TTC549 (cell line): ENCODE measurements around the gene CPOX.
"Not testable (repeated sequence)": the region's sequence is repeated elsewhere in the genome, so short reads cannot be mapped to it uniquely, and the experiment has no call there.

ENCODE experiments used
- FAIRE-seq: peaks from 2 replicates; lab custom pipeline; 2012; peaks lifted over from hg19 to GRCh38; lab: Jason Lieb, UNC

The CPOX gene

DNA sequence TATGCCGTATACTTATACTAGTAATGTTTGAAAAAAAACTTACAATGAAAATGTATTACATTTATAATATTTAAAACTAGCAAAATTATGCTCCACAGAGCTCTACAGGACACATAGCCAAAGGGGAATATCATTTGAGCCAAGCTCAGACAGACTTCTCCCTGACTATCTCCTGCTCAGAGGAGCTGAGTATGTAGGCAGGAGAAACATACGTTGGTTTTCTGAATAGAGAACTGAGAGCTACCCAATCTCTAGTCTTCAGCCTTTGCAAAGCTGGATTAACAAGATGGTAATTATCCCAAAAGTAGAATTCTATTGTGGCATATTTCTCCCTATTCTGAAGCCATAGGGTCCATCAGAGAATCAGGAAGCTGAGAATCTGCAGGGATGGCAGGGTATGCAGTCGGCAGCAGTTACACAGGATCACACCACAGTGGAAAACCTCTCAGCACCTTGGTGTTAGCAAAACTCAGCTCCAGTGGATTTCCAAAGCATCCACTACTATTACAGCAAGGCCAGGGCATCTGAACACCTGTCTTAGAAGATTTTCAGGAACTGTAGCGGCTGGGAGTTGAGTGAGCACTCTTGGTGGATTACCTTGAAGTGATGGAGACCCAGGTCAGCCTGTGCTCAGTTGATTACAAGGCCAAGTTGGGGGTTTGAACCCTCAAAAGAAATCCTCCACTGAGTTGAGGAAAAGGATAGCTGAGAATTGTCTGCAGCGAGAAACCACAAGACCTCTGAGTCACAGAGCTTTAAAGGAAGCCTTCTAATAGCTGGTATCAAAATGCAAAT, 31.5 kb downstream of the CPOX start:
- FAIRE-seq: no peak

DNA sequence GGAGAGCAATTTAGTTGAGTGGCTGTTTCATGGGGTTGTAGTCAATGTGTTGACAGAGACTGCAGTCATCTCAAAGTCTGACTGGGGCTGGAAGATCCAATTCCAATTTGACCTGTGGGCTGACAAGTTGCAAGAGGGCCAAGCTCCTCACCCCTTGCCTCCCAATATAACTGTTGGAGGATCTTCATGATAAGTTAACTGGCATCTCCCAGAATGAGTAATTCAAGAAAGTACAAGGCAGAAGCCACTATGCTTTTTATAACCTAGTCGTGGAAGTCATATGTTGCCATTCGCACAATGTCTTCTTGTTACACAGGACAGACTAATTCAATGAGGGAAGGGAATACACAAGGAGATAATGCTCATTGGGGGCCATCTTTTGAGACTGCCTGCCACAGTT, 32.5 kb downstream of the CPOX start:
- FAIRE-seq: no peak

DNA sequence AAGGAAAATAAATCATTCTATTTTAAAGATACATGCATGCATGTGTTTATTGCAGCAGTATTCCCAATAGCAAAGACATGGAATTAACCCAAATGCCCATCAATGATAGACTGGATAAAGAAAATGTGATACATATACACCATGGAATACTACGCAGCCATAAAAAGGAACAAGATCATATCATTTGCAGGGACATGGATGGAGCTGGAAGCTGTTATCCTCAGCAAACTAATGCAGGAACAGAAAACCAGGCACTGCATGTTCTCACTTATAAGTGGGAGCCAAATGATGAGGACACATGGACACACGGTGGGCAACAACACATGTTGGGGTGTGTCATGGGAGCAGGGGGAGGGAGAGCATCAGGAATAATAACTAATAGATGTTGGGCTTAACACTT, 33.6 kb downstream of the CPOX start:
- not testable (repeated sequence) for FAIRE-seq

DNA sequence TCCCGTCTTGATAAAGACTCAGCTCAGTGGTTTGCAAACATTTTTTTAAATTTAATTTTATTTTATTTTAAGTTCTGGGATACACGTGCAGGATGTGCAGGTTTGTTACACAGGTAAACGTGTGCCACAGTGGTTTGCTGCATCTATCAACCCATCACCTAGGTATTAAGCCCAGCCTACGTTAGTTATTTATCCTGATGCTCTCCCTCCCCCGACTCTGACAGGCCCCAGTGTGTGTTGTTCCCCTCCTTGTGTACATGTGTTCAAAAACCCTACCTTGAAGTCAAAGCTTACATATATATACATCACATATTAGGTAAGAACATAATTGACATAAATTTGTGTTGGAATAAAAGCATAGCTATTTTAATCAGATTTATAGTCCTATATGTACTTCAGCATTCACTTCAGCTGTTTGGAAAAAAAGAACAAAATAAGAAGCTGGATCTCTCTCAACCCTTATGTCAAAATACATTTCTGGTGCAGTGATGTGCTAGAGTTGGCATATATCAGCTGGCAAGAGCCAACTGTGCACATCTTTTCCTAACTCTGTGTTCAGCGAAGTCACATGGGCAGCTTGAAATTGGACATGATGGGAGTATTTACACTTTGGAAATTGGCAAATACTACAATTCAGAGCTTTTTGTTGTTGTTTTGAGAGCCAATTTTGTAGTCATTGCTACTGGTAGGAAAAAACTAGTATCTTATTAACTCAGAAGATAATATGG, 35.1 kb downstream of the CPOX start:
- FAIRE-seq: no peak

DNA sequence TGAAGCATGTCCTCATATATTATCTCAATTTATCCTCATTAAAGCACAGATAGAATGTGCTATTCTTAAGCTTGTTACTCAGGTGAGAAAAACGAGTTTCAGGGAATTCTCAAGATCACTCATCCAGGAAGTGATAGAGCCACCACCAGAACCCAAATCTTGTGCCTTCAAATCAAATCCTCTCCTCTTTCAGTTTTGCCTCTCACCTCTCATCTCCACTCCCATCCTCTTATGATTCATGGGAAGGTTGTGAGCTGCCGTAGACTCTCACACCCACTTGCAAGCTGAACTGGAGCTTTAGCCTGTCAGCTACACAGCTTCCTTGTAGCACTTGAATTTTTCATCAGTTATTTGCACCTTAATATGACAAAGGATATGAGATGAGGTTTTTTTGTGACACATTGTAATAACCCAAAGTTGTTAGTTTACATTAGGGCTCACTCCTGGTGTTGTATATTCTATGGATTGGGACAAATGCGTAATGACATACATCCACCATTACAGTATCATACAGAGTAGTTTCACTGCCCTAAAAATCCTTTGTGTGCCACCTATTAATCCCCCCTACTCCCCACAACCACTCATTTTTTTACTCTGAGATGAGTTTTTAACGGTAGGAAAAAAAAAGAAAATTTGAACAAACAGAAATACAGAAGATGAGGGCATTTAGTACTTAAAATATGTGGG, 35.9 kb downstream of the CPOX start:
- FAIRE-seq: no peak

DNA sequence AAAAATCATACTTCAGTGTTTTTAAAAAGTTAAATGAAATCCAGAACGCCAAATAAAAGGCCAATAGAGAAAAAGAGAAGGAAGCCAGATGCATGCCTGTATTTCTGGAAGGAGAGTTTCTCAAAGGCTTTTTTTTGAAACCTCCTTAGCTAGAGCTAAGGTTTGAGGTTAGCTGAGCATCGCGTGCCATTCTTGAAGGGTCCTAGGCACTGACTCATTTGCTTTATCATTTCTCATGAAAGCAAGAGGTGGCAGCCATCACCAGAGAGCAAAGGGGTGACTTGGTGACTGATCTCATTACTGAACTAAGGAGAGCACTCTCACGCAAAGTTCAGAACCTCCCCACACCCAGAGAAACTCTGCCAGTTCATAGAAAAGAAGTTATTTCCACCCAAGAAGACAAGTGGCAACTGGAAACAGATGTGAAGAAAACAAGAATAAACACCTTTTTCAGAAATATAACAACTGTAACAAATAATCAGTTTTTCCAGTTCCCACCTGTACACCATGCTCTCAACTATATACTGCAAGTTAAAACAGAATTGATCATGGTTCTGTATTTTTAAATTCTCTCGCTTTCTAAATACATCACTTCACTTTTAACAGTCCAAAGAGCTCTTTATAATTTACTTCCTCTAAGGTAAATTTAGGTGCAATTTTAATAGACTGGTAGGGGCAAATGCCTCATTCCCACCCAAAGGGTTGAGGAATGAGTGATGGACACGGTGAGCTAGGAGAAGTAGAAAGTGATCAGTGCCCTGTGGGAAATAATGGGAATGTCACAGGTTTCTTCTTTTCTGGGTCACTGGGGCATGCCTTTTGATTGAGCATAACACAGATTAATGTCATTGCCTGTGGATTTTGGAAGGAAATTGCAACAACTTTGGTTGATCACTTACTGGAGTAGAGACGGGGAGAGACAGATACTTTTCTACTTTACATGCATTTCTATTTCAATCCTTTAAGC, 37.0 kb downstream of the CPOX start:
- FAIRE-seq: no peak

DNA sequence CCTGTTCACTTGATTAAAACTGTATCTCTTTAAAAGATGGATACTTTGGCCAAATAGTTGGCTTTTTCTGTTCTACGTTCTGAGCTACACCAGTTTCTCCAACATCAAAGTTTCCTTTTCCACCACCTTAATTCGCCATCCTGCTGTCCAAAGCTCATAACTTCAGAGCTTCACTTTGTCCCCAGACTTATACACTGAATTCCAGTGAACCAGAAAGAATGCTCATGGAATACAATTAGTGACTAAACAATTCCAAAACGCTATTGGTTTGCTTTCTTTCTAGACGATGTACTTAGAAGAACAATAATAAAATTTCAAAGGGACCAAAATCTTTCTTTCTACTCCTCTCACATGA, 38.4 kb downstream of the CPOX start:
- no peak for FAIRE-seq

DNA sequence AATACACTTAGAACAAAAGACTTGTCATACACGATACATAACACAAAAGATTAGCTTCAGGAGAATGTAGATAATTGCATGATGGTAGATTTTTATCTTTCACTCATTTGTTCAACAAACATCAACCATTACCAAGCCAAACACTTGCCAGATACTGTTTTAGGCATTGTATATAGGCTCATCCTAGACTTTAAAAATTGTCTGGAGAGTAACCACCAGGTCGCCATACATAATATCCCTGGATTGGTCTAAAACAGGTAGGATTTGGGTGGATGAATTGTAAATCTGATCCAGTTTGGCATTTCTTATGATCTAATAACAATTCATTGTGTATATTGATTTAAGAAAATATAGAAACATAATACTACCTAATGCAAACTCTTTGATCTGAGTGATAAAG, 38.8 kb downstream of the CPOX start:
- FAIRE-seq: no peak

DNA sequence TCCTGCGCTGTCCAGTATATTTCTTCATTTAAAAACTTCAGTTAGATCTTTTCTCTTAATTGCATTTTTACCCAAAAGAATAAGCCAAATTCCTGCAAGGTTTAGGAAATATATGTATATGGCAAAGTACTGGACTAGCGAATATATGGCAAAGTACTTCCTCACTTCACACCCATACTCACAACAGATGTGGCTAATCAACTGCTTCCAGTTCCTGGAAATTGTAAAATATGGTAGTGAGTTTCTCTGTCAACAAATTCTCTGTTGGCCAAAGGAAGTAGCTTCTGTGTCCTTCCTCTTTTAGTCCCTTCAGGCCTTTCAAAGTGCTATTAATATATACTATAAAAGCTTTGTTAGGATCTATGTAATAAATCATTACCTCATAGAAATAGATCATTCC, 39.7 kb downstream of the CPOX start:
- no peak for FAIRE-seq

DNA sequence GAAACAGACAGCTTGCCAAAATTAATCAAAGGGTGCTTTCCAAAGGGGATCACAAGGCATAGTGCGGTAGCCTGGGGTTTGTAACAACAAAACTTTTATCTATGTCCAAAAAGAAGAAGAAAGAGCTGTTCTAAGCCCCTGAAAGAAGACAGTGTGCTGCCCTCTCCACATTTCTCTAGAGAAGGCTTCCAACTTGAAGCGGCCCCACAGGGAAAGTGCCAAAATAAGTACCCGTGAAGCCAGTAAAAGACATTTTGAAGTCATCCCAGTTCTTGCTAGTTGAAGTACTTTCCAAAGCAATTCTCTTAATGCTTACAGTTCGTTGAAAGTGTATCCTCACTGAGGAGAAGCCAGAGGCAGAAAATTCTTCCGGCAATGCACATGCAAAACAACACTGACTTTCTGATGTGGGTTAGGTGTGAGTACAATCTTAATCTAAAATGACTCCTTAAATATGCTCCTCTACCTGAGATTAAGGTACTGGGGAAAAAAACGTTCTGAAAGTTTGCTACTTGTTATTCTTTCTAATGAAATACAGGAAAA, 40.3 kb downstream of the CPOX start:
- no peak for FAIRE-seq

DNA sequence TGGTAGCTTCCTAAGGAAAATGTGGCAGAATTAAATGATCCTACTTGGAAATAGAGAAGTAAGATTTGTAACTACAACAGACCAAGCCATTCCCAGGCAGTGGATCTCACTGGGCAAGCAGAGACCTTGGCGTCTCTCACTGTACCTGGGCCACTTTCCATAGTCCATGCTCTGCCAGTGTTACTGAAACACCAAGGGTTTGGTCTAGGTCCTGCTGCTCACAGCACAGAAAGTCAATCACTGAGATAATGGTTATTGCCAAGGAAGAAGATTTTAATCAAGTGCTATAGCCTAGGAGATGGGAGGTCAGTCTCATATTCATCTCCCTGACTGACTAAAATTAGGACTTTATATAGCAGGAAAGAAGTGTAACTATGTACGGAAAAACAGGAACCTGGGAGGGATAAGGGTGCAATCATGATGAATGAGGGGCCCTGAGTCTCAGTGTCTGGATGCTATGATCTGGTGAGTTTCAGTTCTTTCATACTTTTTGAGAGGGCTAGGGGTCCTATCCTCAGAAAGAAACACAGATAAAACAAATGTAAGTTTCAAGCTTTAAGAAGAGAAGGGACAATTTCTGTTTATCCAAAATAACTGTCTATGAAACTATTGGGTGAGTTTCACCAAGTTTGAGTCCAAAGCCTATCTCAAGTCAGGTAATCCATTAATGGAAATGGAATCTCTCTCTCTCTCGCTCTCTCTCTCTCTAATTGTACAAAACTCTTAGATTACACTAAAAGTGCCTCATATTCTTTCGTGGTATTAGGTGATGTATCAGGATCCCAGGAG, 41.0 kb downstream of the CPOX start:
- no peak for FAIRE-seq

DNA sequence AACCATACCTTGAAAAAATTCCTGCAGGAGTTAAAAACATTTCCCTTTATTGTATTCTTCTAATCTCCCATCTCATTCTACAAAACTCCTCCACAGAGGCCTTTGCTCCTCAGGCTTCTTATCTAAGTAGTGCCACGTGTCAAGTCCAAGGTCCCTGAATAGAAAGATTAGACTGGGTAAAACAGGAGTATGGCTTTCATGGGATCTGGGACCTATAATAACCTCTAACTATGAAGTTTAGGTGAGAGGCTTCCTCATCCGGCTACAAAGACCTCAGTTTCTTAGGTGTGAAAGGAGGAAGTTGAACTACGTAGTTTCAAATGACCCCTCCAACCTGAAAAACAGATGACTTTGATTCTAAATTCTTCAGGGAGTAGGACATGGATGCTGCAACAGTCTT, 41.7 kb downstream of the CPOX start:
- no peak for FAIRE-seq

DNA sequence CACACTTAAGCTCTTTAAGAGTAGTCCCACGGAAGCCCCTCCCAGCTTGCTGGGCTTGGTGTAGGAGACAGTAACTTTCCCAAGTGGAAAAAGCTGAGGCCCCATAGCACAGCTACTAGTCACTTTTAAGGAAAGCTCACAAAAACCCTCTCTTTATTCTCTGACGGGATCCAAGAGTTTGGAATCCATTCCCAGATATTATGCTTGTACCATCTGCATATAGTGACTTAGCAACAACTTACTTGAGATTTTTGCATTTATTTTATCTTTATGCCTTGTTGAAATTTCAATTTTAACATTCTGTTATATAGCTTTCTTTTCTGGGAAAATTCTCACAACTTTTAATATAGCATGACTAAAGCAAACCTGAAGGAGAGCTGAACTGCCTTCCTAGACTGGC, 42.2 kb downstream of the CPOX start:
- FAIRE-seq: no peak

DNA sequence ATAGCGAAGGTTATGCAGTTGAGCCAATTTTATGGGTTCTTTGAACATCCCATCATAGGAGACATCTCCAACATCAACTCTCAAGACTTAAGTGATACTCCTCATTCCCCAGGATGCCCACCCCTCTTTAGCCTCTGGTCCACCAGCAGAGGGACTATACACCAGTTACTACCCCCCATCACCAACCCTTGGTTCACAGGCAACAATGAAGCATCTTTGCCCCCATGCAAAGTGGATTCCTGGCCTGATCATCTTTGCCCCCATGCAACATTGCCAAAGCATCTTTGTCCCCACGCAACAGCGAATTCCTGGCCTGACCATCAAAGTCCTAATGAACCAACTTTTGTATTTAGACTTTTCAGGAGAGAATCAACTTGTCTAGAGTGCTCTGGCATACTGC, 42.6 kb downstream of the CPOX start:
- FAIRE-seq: no peak

DNA sequence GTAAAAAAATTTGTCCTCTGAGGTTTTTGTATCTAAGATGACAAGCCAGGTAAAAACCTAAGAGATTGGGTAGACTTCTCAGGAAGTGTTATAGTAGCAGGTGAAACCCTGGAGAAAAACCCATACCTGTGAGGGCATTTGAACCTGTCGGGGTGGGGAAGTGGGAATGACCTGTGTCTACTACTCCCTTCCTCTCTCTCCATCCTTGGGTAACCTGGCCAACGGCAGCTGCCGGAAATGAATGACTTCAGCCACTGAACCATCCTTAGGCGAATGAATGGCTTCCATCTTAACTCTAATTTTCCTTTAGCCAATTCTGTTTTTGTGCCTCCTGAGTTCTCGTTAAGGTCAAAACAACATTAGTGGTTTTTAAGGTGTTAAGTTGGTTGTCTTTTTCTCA, 44.9 kb downstream of the CPOX start:
- no peak for FAIRE-seq

DNA sequence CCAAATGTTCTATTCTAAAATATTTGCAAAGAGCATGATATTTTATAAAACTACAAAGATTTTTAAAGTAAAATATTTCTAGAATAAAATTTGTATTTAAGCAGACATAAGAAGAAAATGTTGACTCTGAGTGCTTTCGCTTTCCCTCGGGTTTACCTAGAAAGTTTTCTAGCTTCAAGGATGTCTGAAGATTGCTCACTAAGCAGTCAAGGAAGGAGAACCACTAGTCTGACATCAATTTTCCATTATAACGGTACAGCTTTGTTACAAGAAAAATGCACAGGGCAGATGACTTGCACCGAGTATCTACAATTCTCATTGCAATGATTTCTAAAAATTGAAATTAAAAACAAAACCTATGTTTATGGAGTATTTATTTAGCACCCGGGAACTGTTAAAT, 47.5 kb downstream of the CPOX start:
- no peak for FAIRE-seq

DNA sequence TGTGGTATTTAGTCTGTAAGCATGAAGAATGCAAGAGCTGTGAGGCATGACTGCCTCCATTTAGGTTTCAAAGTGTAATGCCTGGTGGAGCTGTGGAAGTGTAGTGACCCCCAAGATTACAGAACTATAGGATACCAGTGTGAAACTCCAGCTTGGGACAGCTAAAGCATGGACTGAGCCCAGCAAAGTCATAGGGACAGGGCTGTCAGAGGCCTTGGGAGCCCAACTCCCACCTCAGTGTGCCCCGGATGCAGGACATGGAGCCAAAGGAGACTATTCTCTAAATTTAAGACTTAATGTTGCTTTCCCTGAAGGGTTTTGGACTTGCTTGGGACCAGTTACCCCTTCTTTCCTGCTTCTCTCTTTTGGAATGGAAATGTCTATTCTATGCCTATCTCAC, 50.8 kb downstream of the CPOX start:
- FAIRE-seq: no peak

DNA sequence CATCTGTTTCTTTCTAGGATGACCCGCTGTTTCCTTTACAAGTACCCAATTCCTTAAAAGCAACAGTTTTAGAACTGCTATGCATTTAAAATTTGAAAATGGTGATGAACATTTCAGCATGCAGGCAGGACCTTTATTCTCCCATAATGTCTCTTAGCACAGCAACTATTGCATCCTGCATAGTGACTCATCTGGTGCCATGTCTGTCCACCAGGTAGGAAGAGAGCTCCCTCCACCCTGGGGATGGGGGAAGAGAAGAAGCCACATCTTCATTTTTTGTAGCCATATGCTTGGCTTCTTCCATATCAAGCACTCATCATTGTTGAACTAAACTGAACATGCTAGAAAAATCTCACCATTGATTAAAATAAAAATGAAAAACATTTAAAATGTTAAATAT, 51.7 kb downstream of the CPOX start:
- FAIRE-seq: no peak

DNA sequence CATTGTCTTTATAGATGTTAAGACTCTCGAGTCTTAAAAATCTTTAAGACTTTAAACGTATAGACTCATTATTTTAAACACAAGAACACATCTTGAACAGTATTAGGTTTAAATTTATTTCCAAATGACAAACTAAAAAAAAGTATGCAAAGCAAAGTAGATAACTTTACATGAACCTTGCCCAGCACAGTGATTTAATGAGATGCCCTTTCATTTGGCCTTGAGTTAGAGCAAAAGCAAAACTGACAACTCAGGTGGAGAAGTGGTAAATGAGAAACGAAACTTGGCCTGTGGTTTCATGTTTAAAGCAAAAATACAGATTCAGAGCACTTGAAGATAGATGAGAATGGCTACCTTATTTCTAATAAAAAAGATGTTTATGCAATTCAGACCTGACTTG, 53.1 kb downstream of the CPOX start:
- no peak for FAIRE-seq

DNA sequence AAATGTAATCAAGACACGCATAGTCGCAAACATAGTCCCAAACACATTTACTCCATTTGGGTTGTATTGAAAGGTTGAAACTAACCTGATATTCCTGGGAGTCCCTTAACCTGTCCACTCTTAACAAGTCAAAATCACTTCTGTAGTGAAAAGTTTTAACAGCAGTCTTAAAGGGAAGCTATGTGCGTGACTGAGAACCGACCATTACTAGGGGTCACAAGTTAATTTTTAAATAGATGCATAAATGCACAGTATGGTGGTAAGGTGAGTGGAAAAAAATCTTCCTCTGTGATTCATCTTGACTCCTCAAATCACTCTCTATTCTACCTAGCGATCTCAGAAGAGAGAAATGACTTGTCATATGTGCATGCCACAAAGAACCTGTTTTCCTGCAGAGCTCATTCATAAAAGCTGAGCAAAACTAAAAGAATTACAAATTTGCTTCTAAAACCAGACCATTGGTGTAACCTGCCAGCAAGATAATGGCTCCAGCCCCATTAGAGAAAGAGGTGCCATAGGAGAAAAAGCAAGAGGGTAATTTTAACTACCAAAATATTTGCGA, 56.9 kb downstream of the CPOX start:
- FAIRE-seq: no peak

DNA sequence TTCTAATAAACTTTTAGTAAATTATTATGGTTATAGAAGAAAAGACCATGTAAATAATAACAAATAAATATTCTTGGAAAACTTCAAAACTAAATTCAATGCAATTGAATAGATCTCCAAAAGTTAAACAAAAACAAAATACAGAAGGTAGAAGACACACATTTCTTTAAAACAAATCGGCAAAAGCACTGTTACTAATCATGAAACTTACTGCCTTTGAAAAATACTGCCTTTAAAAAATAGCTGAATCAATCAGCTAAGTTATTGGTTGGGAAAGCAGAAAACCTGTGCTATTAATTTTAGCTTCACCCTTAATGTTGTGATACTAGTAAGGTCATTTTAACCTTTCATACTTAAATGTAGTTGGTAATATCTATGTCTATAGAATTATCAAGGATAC, 58.7 kb downstream of the CPOX start:
- peak; percentile 68 for FAIRE-seq
